ENCODE data around the gene MARK1. TPM values are rescaled to one million over a fixed set of nuclear protein-coding genes. Genes with fewer than 3 reads are reported as not detected.

MARK1 gene
- total and polyA plus RNA-seq, 2 of the 13 experiments (the other 11 are each of a cell fraction or from before 2014, with no cell fraction given), result not detected

GRCh38 chr1:220690140-220691052, 162.5 kb downstream of the MARK1 start, which contains the start of gene C1orf115 (continued):
- TF ChIP-seq, protein P1, sequence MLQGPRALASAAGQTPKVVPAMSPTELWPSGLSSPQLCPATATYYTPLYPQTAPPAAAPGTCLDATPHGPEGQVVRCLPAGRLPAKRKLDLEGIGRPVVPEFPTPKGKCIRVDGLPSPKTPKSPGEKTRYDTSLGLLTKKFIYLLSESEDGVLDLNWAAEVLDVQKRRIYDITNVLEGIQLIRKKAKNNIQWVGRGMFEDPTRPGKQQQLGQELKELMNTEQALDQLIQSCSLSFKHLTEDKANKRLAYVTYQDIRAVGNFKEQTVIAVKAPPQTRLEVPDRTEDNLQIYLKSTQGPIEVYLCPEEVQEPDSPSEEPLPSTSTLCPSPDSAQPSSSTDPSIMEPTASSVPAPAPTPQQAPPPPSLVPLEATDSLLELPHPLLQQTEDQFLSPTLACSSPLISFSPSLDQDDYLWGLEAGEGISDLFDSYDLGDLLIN (CRISPR knock-in tag; IDR thresholded peaks at IDR 0.05; ENCODE audit: borderline replicate concordance), result no peak
- TF ChIP-seq ZNF17 (CRISPR knock-in tag; IDR thresholded peaks at IDR 0.05) (no peak), TFE3 (CRISPR knock-in tag; IDR thresholded peaks at IDR 0.05) (no peak), CCDC6 (CRISPR knock-in tag; IDR thresholded peaks at IDR 0.05) (peak; percentile 64; the same call in 1 of the 2 replicates), ZNF256 (CRISPR knock-in tag; conservative IDR thresholded peaks at IDR 0.05) (no peak), ZNF260 (CRISPR knock-in tag; IDR thresholded peaks at IDR 0.05; ENCODE audit: borderline replicate concordance, low read depth) (no peak), ZNF614 (CRISPR knock-in tag; IDR thresholded peaks at IDR 0.05; ENCODE audit: borderline replicate concordance) (peak; percentile 77; the same call in 1 of the 2 replicates), ZNF563 (CRISPR knock-in tag; IDR thresholded peaks at IDR 0.05) (no peak), ZNF577 (CRISPR knock-in tag; IDR thresholded peaks at IDR 0.05; ENCODE audit: borderline replicate concordance, low read depth) (no peak), ZNF784 (CRISPR knock-in tag; IDR thresholded peaks at IDR 0.05; ENCODE audit: borderline replicate concordance) (peak; percentile 45; the same call in 1 of the 2 replicates), ZNF569 (CRISPR knock-in tag; IDR thresholded peaks at IDR 0.05; ENCODE audit: borderline replicate concordance) (no peak), SATB2 (CRISPR knock-in tag; IDR thresholded peaks at IDR 0.05) (no peak), ZNF775 (CRISPR knock-in tag; IDR thresholded peaks at IDR 0.05; ENCODE audit: borderline replicate concordance) (no peak), DMAP1 (CRISPR knock-in tag; IDR thresholded peaks at IDR 0.05) (peak; percentile 70), RXRA (CRISPR knock-in tag; IDR thresholded peaks at IDR 0.05) (peak; percentile 61; the same call in 1 of the 2 replicates), SMARCC2 (IDR thresholded peaks at IDR 0.05) (no peak), ONECUT2 (CRISPR knock-in tag; IDR thresholded peaks at IDR 0.05) (no peak), FOXO1 (CRISPR knock-in tag; IDR thresholded peaks at IDR 0.05) (peak; percentile 42), MTA1 (CRISPR knock-in tag; IDR thresholded peaks at IDR 0.05; ENCODE audit: borderline replicate concordance) (peak; percentile 86; the same call in 1 of the 2 replicates), SNAI1 (CRISPR knock-in tag; IDR thresholded peaks at IDR 0.05; ENCODE audit: borderline replicate concordance) (no peak), CREM (IDR thresholded peaks at IDR 0.05) (no peak), CREM (CRISPR knock-in tag; IDR thresholded peaks at IDR 0.05) (no peak), TERF1 (CRISPR knock-in tag; IDR thresholded peaks at IDR 0.05) (no peak)
- TF ChIP-seq, protein P2, sequence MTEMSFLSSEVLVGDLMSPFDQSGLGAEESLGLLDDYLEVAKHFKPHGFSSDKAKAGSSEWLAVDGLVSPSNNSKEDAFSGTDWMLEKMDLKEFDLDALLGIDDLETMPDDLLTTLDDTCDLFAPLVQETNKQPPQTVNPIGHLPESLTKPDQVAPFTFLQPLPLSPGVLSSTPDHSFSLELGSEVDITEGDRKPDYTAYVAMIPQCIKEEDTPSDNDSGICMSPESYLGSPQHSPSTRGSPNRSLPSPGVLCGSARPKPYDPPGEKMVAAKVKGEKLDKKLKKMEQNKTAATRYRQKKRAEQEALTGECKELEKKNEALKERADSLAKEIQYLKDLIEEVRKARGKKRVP (CRISPR knock-in tag; IDR thresholded peaks at IDR 0.05), result no peak
